T1000 (cell line): ENCODE results near the gene CDRT4.
"Not testable (repeated sequence)": the region's sequence is repeated elsewhere in the genome, so short reads cannot be mapped to it uniquely, and the experiment has no call there.

Experiments used
- DNase-seq: peaks from one replicate; lab custom pipeline; 2025; ENCODE audit warnings: mixed read lengths; lab: John Stamatoyannopoulos, UW

The CDRT4 gene

DNA sequence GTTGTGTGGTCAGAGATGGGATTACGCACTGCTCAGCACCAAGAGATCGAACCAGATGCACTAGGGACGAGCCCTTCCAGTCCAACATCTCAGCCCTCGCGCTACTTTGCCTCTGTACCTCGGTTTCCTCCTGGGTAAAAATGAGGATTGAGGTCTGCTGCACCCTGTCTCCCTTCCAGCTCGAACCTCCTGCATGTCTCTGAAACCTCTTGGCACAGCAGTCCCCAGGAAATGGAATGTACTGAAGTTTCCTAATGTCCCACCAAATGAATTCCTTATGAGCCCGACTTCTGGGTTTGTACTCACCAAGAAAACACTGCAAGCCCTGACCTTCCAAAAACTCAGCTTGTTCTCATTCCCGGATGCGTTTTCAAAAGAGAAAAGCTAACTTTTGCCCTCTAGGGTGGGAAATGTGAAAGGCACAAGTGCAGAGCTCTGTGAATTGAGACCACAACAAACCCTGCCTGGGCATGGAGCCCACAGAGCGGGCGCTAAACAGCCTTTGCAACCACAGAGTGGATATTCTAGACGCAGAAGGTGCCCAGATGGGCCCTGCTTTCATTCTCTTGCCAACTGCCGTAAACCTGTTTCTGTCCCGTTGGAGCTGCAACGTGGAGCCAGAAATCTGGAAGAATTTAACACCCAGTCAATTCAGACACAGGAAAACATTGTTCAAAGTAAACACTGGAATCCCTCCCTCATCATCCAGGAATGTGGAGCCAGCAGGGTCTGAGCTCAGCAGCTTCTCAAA, 10.3 kb downstream of the CDRT4 start:
- peak; percentile 20 for DNase-seq

DNA sequence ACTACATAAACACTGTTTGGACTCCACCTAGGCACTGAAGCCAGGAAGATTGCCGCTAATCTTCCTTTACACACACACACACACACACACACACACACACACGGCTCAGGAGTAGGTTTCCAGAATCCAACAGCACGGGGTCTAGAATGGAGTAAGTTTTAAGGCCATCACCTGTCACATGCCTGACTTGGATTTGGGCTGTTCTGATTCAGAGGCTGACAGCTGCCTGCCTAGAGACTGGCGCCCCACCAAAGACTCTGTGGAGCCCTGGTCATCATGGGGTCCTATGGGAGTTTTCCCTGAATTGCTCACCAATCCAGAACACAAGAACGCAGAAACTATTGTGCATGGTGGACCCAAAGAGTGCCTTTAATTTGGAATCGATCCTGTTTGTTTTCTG, 10.9 kb downstream of the CDRT4 start:
- no peak for DNase-seq

DNA sequence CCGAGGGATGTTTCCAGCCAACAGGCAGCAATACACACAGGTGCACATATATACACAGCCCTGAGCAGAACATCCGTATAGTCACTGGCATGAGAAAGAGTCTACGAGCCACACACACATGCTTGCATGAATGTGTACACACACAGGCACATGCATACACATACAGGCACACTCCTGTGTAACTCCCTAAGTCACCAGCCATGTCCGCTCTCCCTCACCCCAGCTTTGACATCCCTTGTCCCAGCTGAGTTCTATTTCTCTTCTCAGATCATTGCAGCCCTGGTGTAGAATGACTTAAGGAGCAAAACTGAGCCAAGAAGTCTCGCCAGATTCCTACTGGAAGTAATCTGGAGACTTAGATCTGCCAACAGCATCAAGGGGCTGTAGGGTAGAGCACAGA, 13.1 kb downstream of the CDRT4 start:
- DNase-seq = no peak

DNA sequence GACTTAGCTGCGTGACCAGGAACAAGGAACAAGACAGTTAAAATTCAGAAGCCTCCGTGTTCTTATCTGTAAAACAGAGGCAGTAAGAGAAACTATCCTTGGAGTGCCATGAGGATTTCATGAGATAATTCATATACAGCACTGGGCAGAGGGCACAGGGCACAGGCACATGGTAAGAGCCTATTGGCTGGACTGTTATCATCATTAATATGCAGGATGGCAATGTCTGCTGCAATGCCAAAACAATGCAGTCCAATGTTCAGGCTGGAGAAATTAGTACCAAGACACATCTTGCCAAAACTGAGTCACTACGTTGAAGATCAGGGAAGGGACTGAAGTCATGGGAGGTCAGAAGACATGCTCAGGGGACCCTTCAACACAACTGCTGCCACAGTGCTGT, 13.6 kb downstream of the CDRT4 start:
- no peak for DNase-seq

DNA sequence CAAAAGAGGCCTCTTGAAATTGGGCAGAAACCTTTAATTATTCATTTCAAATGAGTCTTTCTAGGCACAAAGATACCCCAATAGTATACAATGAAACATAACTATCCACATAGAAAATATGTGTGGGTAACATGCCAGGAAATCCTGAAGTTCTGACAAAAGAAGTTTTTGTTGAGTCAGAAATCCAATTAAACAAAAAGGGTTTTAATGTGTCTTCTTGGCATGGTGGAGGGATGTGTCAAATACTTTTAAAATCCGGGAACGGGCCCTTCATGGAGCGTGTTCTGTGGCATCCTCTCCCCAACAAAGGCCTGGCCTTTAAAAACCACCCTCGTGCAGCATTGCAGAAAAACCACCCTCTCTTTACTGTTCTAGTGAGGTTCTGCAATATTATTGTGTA, 14.2 kb downstream of the CDRT4 start:
- no peak for DNase-seq

DNA sequence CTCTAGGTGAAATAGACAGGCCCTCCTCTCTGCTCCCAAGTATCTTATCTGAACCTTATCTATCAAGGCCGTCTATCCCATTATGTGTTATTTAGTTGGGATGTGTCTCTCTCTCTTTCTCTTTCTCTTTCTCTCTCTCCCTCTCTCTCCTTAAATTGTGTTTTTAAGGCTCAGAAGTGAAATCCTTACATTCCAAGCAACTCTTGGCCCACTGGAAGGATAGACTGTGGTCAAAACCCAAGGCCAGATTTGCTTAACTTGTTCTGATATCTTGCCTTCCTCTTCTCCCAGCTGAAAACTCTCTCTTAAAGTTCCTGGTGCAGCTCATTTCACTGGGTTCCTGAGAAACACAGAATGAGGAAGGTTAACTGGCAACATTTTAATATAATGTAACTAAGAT, 14.7 kb downstream of the CDRT4 start:
- DNase-seq = no peak

DNA sequence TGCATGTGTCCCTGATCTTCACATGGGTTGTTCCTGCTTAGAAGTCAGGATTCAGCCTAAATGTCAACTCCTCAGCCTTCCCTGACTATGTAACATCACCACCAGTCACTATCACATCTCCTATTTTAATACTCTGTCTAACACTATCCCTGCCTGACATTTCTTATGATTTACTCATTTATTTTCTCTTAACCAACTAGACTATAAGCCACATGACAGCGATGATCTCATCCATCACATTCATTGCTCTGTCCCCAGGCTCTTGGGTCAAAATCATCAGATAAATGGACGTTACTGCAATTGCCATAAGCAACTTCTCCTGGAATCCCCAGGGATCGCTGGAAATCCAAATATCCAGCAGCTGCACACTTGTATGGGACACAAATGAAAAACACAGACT, 15.7 kb downstream of the CDRT4 start:
- no peak for DNase-seq

DNA sequence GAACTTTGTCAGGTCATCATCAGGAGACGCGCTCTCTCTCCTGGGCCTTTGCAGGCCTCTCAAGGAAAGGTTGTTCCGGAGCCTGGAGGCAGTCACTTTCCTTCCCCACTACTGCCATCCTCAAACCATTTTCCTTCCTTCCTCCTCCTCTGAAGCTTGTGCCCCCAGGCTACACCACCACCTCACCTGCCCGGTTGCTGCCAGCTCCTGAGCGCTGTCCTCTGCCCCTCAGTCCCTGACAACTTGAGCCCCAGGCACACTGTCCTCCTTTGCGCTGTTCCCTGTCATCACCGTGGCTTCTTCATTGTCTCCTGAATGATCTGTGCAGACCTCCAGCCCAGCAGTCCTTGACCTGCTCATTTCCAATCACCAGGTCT, 18.9 kb downstream of the CDRT4 start:
- no peak for DNase-seq

DNA sequence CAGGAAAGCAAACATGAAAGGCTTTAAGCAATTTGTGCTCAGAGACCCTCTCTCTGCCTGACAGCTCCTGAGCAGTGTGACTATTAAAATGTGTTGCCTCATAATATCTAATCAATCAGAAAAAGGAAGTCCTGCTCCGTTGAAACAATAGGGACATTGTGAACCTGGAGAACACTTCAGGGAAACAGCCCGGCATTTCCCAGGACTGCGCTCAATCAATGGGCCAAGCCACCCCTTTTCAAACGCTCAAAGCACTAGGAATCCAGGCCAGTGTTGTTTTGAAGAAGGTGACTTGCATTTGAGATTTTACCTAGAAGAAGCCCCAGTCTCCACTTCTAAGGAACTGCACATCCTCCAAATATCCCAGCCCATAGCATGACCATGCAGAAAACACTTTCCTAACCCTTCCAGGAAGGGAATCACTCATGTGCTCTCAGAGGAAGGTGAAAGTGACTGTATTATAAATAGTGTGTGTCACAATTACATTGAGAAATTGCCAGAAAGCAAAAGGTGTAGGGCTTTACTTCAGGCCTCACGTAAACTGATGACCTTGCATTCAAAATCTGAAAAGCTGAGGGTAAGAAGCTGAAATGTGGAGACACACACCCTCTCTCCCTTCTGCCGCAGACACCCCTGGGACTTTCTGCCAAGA, 19.4 kb downstream of the CDRT4 start:
- no peak for DNase-seq

DNA sequence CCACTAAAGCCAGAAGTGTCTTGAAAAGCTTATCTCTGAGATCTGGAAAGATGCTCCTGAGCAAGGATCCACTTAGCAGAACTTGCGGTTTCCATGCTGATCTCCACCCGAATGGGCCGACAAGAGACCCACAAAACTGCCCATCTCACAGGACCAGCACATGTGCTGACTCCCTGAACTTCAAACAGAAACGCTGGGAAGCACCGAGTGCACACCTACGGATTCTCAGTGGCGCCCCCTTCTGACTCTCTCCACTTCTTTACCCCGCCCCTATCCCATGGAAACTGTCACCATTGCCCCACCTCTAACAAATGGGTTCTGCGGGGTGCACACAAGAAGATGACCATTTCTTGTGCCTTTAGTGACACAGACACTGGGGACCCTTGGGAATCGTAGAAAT, 21.4 kb downstream of the CDRT4 start:
- DNase-seq = no peak

DNA sequence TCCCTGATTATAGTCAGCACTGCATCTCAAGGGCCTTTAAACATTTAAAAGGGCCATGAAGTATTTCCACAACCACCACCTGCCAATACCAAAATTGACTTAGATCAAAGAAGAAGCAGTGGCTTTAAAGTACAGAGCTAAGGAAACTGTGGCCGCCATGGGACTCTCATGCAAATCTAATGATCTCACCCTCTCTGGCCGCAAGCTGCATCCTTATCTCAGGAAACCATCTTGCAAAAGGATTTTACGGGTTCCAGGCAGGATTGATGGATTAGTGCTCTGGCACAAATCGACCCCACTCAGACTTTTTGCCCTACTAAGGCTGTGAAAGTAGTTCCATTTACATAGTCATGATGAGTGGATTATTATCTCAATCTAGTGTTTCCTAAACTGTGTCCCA, 22.6 kb downstream of the CDRT4 start:
- no peak for DNase-seq

DNA sequence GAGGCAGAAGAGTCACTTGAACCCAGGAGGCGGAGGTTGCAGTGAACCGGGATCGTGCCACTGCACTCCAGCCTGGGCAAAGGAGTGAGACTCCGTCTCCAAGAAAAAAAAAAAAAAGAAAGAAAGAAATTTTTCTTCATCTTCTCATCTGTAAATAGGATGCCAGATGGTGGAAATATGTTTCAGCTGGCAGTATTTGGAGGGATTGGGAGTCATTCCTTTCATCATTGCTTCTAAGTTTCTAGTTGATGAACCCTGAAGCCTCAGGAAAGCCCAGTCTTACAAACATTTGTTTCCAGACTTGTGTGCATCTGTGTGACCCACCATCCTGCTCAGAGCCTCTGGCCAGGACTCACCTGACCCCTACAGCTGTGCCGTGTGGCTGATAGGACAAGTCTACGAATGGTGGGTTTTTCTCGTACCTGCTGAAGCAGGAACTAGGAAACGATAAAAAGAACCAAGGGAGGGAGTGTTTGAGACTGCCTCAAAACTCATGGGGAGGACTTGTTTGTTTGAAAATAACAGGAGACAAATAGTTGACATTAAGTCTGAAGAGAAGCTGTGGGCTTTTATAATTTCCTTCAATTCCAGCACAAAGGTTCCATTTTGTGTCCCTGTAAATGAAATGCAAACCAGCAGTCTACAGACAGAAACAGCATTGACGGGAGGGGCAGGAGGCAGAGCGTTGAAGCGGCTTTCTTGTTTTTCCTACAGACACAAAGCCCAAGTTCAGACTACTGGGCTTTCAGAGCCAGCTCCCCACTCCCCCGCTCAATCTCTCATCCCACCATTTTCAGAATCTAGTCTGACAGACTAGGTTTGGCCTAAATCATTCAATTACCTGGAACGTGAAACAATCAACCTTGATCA, 24.9 kb downstream of the CDRT4 start:
- no peak for DNase-seq

DNA sequence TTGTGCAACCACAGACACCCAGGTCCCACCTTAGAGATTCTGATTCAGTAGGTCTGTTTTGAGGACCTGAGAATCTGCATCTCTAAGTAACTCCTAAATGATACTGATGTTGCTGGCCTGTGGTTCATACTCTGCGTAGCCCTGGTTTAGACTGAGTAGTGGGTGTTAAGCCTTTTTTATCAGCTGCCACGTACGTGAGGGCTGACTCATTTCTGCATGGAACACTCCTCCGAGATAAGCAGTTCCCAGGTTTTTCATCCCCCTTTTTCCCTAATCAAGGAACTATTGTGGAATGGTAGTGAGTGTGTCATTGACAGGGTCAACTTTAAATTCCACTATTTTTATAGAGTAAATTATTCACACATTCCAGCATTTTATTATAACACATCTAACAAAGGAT, 26.1 kb downstream of the CDRT4 start:
- no peak for DNase-seq

DNA sequence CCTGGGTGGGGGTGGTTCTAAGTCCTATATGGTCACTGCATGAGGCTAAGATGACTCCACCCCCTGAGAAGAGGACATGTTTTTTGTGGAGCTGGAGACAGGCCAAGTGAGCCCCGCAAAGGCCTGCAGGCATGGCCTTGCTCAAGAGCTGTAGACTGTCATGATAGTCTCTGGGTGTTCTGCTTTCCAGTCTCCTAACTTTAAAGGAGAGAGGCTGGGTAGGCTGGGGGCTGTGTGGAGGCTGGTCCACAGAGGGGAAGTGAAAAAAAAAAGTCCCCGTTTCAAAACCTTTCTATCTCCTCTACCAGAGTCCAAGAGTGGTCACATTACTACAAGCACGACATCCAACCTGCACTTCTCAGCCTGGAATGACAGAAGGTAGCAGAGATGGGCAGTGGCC, 27.1 kb downstream of the CDRT4 start:
- DNase-seq = no peak

DNA sequence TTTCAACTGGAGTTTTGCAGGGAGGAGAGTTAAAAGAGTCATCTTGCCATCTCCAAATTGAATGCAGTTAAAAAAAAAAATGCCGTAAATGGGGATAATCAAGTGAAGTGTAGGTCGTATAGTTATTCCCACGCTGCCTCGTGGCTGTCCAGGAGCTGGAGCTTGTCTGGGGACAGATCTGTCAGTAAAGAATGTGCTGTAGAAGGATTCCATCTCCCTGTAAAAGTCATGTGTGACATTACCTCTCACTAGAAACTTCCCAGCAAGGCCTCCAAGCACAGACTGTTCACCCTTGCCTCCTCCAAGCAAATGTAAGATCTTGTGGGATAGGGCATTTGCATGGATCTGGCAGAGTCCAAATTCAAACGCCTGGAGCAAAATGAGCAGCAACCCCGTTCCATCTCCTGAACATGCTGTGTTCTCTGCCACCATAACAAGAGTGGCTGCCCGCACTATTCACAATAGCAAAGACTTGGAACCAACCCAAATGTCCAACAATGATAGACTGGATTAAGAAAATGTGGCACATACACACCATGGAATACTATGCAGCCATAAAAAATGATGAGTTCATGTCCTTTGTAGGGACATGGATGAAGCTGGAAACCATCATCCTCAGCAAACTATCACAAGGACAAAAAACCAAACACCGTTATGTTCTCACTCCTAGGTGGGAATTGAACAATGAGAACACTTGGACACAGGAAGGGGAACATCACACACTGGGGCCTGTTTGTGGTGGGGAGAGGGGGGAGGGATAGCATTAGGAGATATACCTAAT, 28.0 kb downstream of the CDRT4 start:
- not testable (repeated sequence) for DNase-seq

DNA sequence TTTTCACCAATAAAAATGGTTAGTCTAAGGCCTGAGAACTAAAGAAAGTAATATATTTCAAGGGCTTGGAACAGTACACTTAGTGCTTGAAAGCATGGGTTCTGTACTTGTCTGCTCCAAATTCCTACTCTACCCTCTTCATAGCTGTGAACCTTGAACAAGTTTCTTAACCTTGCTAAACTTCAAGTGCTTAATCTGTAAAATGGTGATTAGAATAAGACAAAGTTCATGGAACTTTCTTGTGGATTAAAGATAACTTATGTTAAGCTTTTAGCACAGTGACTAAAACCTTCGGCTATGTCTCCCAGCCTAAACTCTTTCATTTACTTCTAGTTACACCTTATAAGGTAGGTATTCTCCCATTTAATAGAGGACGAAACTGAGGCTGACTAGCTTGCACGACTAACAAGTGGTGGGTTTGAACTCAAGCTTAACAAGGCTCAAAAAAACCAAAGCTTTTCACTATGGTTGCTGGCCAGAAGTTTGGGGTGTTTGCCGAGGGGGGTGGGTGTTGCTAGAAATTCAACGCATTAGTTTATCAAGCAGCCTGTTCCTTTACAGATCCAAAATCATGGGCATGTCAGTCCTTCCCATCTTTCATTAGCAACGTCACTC, 28.8 kb downstream of the CDRT4 start:
- no peak for DNase-seq

DNA sequence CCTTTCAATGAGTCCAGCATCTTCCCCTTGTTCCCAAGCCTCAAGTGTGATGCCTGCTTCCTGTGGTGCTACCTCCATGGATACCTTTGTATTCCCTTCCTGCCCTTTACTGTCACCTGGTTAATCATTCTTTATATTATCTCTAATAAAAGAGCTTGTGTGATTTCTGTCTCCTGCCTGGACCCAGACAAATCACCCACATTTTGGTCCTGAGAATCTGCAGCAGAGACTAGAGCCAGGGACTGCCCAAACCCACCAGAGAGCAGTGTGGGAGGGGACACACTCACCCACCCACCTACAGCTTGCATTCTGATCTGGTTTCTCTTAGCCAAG, 30.2 kb downstream of the CDRT4 start:
- no peak for DNase-seq

DNA sequence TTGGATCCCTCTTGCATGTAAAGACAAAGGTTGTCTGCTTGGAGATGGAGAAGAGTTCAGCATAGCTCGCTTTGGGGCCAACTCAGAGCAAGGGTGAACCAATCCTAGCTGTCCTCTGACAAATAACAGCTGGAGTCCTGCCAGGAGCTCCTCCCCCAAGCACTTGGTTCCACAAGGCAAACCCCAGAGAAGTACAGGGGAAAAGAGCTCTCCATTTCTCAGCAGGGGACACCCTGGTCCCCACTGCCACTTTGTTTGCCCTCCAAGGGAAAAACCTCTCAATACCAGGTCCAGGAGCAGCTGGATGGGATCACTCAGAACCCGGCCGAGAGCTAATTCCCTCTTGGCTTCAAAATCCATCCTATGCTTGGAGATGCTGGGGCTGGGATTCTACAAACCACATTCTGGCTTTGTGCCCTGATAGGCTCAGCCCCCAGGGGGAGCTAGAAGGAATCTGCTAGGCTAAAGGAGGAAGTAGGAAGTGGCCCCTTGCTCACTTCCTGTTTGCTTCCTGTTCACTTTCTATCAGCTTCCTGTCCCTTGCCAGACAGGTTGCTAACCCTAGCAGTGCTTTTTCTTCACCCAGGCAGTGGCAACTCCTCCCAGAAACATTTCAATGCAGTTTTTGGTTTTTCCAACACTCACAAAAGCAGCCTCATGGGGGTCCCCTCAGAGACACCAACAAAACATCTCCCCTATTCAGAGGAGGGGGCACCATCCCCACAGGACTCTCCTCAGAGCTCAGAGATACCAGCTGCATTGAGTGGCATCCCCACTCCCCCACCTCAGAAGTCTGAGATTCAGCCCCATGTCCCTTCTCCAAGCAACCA, 30.7 kb downstream of the CDRT4 start:
- peak; percentile 4 for DNase-seq

DNA sequence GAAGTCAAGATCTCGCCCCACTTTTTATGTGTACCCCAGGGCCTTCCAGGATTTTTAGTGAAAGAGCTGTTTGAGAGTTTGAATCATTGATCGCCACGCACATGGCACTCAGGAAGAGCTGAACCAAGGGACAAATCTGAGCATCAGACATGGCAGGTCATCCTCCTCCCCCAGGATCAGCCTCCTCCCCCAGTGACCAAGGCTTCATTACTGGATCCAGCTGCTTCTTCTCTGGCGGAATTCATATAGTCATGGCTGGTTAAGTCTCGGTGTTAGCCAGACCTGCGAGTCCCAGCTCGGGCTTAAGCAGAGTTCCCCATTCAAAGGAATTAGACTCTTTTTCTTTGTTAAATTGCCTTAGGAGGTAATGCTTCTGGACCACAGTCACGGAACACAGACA, 32.5 kb downstream of the CDRT4 start:
- no peak for DNase-seq

DNA sequence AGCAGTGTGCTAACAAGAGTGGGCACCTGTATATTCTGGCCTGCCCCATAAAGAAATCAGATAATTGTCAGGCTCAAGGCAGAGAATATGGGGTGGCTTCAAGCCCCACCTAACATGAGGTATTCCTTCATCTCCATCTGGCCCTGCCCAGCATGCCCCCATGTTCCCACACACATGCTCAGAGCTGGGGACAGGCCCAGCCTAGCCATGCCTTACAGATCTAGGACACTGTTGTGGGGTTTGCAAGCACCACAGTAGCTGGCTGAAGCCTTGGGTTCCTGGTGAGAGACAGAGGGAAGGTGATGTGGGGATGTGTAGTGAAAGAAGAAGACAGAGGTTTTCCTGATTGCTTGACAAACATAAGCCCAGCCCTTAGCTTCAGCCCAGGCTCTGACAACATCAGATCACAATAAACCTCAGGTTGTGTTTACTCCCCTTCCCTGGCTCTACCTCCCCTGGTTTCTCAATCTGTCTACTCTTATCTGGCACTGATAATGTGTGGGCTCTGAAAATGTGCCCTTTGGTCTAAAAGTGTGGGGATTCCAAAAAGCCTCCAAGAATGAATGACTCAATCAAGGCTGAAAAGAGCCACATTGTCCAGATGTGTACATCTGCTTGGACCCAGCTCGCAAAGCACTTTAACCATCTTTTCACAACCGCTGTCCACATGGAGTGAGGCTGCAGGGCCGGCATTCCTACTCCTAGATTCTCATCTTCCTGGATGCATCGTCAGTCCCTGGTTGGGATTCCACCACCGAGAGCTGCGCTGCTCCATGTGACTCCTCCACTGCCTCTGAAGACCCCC, 34.4 kb downstream of the CDRT4 start:
- no peak for DNase-seq
